Esophagus (tissue), 2 donors: ENCODE data around the gene TSFM. TPM values are rescaled to one million over a fixed set of nuclear protein-coding genes. Genes with fewer than 3 reads are reported as not detected.

ENCODE experiments used
- H3K27ac ChIP-seq, 2 donors: one replicate each; pipeline ENCODE4 v1.5.1; 2013; ENCODE audit warnings: low read depth in 2 of 2, mild to moderate bottlenecking in 2 of 2, inconsistent platforms in 1 of 2, low read length in 1 of 2, moderate library complexity in 1 of 2
- H3K27me3 ChIP-seq, 2 donors: one replicate each; pipeline ENCODE4 v1.6.1; 2013; ENCODE audit warnings: low read length in 2 of 2, control low read depth in 1 of 2, mild to moderate bottlenecking in 1 of 2; ENCODE audit not compliant: insufficient read depth in 2 of 2, control insufficient read depth in 1 of 2
- H3K36me3 ChIP-seq, 2 donors: one replicate each; pipeline ENCODE4 v1.6.1; 2013; ENCODE audit warnings: low read length in 1 of 2; ENCODE audit not compliant: control insufficient read depth in 2 of 2, insufficient read depth in 2 of 2
- H3K4me1 ChIP-seq, 2 donors: one replicate each; pipeline ENCODE4 v1.6.1; 2013; ENCODE audit warnings: low read length in 1 of 2; ENCODE audit not compliant: control insufficient read depth in 2 of 2, insufficient read depth in 2 of 2
- H3K4me3 ChIP-seq, 2 donors: one replicate each; pipeline ENCODE4 v1.5.1; 2013; ENCODE audit warnings: low read length in 2 of 2, mild to moderate bottlenecking in 2 of 2, low read depth in 1 of 2, moderate library complexity in 1 of 2
- H3K9me3 ChIP-seq, 2 donors: one replicate each; pipeline ENCODE4 v1.6.1; 2013; ENCODE audit warnings: mild to moderate bottlenecking in 2 of 2, low read depth in 1 of 2, low read length in 1 of 2, moderate library complexity in 1 of 2; ENCODE audit not compliant: control insufficient read depth in 2 of 2, insufficient read depth in 1 of 2
- WGBS, 2 donors: extraction: QIAGEN DNeasy Blood & Tissue Kit; methylation state at CpG; one replicate each; pipeline ENCODE4 v1.1.7; 2013; 5-methylcytosine and 5-hydroxymethylcytosine counted together
- polyA plus RNA-seq, 2 donors: library from polyadenylated mRNA; stranded (reverse); fragments of 200-250 nt; gene quantifications; one replicate each; pipeline ENCODE4 v1.2.3, GENCODE V29; 2013
- donor health status: healthy with polysubstance abuse.
- donor health status: Bipolar disorder and iron deficiency.

The TSFM gene
- polyA plus RNA-seq, 2 donors, result 20.5 to 30.4 TPM

- 87 to 92% methylated on average over 4 of the region's 4 CpGs for WGBS, 2 donors
- Histone ChIP-seq H3K9me3 (no peaks in the 10 kb centered on the region), H3K4me1 (peaks cover 7 to 17% of the 10 kb centered on the region in 2 donors), H3K36me3 (peaks cover 0 to 10% of the 10 kb centered on the region in 2 donors), H3K4me3 (no peak overlapping the region), H3K27ac (no peak overlapping the region), H3K27me3 (no peaks in the 10 kb centered on the region)
These were observed 21.1 kb upstream of the TSFM start for GRCh38 chr12:57761391-57761998.

GRCh38 chr12:57762463-57762862 lies 20.1 kb upstream of the TSFM start:
- H3K4me3 ChIP-seq, result no peak overlapping the region
- WGBS, 2 donors, result 90 to 91% methylated on average over 2 of the region's 2 CpGs
- no peaks in the 10 kb centered on the region for H3K9me3 ChIP-seq
- peaks cover 0 to 10% of the 10 kb centered on the region in 2 donors for H3K36me3 ChIP-seq
- no peak overlapping the region for H3K27ac ChIP-seq
- peaks cover 13 to 22% of the 10 kb centered on the region in 2 donors for H3K4me1 ChIP-seq
- no peaks in the 10 kb centered on the region for H3K27me3 ChIP-seq

- H3K27me3 ChIP-seq, result no peaks in the 10 kb centered on the region
- no peak overlapping the region for H3K4me3 ChIP-seq
These were observed 18.5 kb upstream of the TSFM start for GRCh38 chr12:57763881-57764661.

GRCh38 chr12:57764662-57765002 lies 18.0 kb upstream of the TSFM start:
- Histone ChIP-seq H3K36me3 (peaks cover 0 to 7% of the 10 kb centered on the region in 2 donors), H3K9me3 (no peaks in the 10 kb centered on the region), H3K27me3 (no peaks in the 10 kb centered on the region), H3K4me1 (peaks cover 13 to 22% of the 10 kb centered on the region in 2 donors), H3K4me3 (peak overlapping the region; percentile 42 to 45), H3K27ac (no peak overlapping the region)
- WGBS, 2 donors, result 17 to 18% methylated on average over 17 of the region's 17 CpGs

More at GRCh38 chr12:57763881-57764661, 18.5 kb upstream of the TSFM start:
- Histone ChIP-seq H3K4me1 (peaks cover 13 to 22% of the 10 kb centered on the region in 2 donors), H3K9me3 (no peaks in the 10 kb centered on the region), H3K36me3 (peaks cover 0 to 4% of the 10 kb centered on the region in 2 donors), H3K27ac (no peak overlapping the region)
- 77 to 81% methylated on average over 6 of the region's 6 CpGs for WGBS, 2 donors

GRCh38 chr12:57765003-57765697 lies 17.4 kb upstream of the TSFM start:
- peak overlapping the region; percentile 42 to 45 for H3K4me3 ChIP-seq
- H3K27me3 ChIP-seq, result no peaks in the 10 kb centered on the region
- no peak overlapping the region for H3K27ac ChIP-seq
- H3K36me3 ChIP-seq, result peaks cover 0 to 7% of the 10 kb centered on the region in 2 donors
- peaks cover 13 to 22% of the 10 kb centered on the region in 2 donors for H3K4me1 ChIP-seq
- 1% methylated on average over 58 to 60 of the region's 60 CpGs for WGBS, 2 donors
- no peaks in the 10 kb centered on the region for H3K9me3 ChIP-seq

GRCh38 chr12:57765698-57766463 lies 16.7 kb upstream of the TSFM start:
- H3K9me3 ChIP-seq, result no peaks in the 10 kb centered on the region
- H3K36me3 ChIP-seq, result peaks cover 0 to 7% of the 10 kb centered on the region in 2 donors
- WGBS, 2 donors, result 3% methylated on average over 34 to 40 of the region's 40 CpGs
- H3K4me3 ChIP-seq, result peak overlapping the region; percentile 18 to 45
- no peak overlapping the region for H3K27ac ChIP-seq
- no peaks in the 10 kb centered on the region for H3K27me3 ChIP-seq
- peaks cover 13 to 22% of the 10 kb centered on the region in 2 donors for H3K4me1 ChIP-seq

- no peaks in the 10 kb centered on the region for H3K27me3 ChIP-seq
- H3K27ac ChIP-seq, result no peak within 1 kb of the TSS
- WGBS, 2 donors, result 8 to 9% methylated on average over 38 of the region's 38 CpGs
- H3K9me3 ChIP-seq, result no peaks in the 10 kb centered on the region
- peaks cover 0 to 7% of the 10 kb centered on the region in 2 donors for H3K36me3 ChIP-seq
- H3K4me3 ChIP-seq, result peak within 1 kb of the TSS; percentile 18 to 45
- H3K4me1 ChIP-seq, result peaks cover 16 to 27% of the 10 kb centered on the region in 2 donors
These were observed 15.9 kb upstream of the TSFM start, which contains the start of gene CYP27B1 for GRCh38 chr12:57766464-57767304. Gene CYP27B1 (minus strand): TSS chr12:57767078. CDS start chr12:57767041, 37 bp downstream.

- Histone ChIP-seq H3K36me3 (peaks cover 0 to 7% of the 10 kb centered on the region in 2 donors), H3K27me3 (no peaks in the 10 kb centered on the region)
These were observed 15.3 kb upstream of the TSFM start for GRCh38 chr12:57767305-57767698.

More at GRCh38 chr12:57767305-57767698, 15.3 kb upstream of the TSFM start:
- peaks cover 16 to 27% of the 10 kb centered on the region in 2 donors for H3K4me1 ChIP-seq
- H3K27ac ChIP-seq, result no peak overlapping the region
- no peak overlapping the region for H3K4me3 ChIP-seq
- H3K9me3 ChIP-seq, result no peaks in the 10 kb centered on the region
